ENCODE data around the gene SPACA7.

SPACA7 gene

GRCh38 chr13:112448621-112449544, 72.7 kb downstream of the SPACA7 start:
- DNase-seq: no peak

- no peak for DNase-seq
Measured at GRCh38 chr13:112449545-112449930, 73.4 kb downstream of the SPACA7 start.

- DNase-seq: no peak
Measured at GRCh38 chr13:112450118-112450903, 74.2 kb downstream of the SPACA7 start.

GRCh38 chr13:112450904-112451240, 74.7 kb downstream of the SPACA7 start:
- peak; percentile 48 to 82 for DNase-seq

- DNase-seq: no peak
Measured at GRCh38 chr13:112451512-112452379, 75.6 kb downstream of the SPACA7 start.

- DNase-seq: no peak
Measured at GRCh38 chr13:112452380-112453206, 76.4 kb downstream of the SPACA7 start.

GRCh38 chr13:112453207-112453829, 77.2 kb downstream of the SPACA7 start:
- DNase-seq: no peak

- DNase-seq: no peak
Measured at GRCh38 chr13:112453874-112454647, 77.9 kb downstream of the SPACA7 start.

GRCh38 chr13:112454648-112455334, 78.6 kb downstream of the SPACA7 start:
- no peak for DNase-seq

- DNase-seq: no peak
Measured at GRCh38 chr13:112455476-112456059, 79.4 kb downstream of the SPACA7 start.

GRCh38 chr13:112456138-112457056, 80.2 kb downstream of the SPACA7 start:
- no peak for DNase-seq

- DNase-seq: no peak
Measured at GRCh38 chr13:112457081-112457480, 80.9 kb downstream of the SPACA7 start.

GRCh38 chr13:112457485-112457884, 81.3 kb downstream of the SPACA7 start:
- no peak for DNase-seq

- DNase-seq: no peak
Measured at GRCh38 chr13:112462408-112462807, 86.3 kb downstream of the SPACA7 start.

- DNase-seq: no peak
Measured at GRCh38 chr13:112464720-112465119, 88.6 kb downstream of the SPACA7 start.

GRCh38 chr13:112465251-112466131, 89.3 kb downstream of the SPACA7 start:
- DNase-seq: no peak

All from NCI-H1930 (cell line).